HFFc6 (cell line): ENCODE measurements around the gene COTL1. TPM values are rescaled to one million over a fixed set of nuclear protein-coding genes. Genes with fewer than 3 reads are reported as not detected.
"Not testable (repeated sequence)": the region's sequence is repeated elsewhere in the genome, so short reads cannot be mapped to it uniquely, and the experiment has no call there.

Source experiments
- DNase-seq: peaks from one replicate; pipeline ENCODE4 v3.0.0-alpha.2; 2018
- H3K27ac Mint-ChIP-seq: 2 replicates; pipeline ENCODE4 v1.8.0; 2020; ENCODE audit warnings: mild to moderate bottlenecking, mixed read lengths
- H3K27me3 Mint-ChIP-seq: 2 replicates; pipeline ENCODE4 v1.8.0; 2021; ENCODE audit warnings: mild to moderate bottlenecking, moderate library complexity, mixed read lengths; ENCODE audit not compliant: insufficient read depth
- H3K36me3 Mint-ChIP-seq: 2 replicates; pipeline ENCODE4 v1.8.0; 2021; ENCODE audit warnings: low read depth, mixed read lengths
- H3K4me1 Mint-ChIP-seq: 2 replicates; pipeline ENCODE4 v1.8.0; 2020; ENCODE audit warnings: low read depth, mixed read lengths
- H3K4me3 Mint-ChIP-seq: 2 replicates; pipeline ENCODE4 v1.8.0; 2020; ENCODE audit warnings: mild to moderate bottlenecking, moderate library complexity, mixed read lengths
- H3K9me3 Mint-ChIP-seq: 2 replicates; pipeline ENCODE4 v1.8.0; 2020; ENCODE audit warnings: mild to moderate bottlenecking, mixed read lengths
- total RNA-seq, 6 experiments: library from RNA; stranded (reverse); fragmentation: NEBNext Ultra II Directional; extraction: Animal tissue kit (Norgen Biotek cat#: 25700); gene quantifications; 2 replicates in 1 of 6; 3 replicates in 5 of 6; pipeline ENCODE4 v1.2.3, GENCODE V29; 2021
- TF ChIP-seq, protein P1 (sequence below): fragments of 200-600 bp; sonication (generic); IDR thresholded peaks from 2 replicates; pipeline ENCODE4 v1.5.0; 2021; ENCODE audit warnings: antibody characterized with exemption, mild to moderate bottlenecking

Gene COTL1
- total RNA-seq, 6 experiments from 2014 or later, result 580 to 681 (median 632) TPM

DNA sequence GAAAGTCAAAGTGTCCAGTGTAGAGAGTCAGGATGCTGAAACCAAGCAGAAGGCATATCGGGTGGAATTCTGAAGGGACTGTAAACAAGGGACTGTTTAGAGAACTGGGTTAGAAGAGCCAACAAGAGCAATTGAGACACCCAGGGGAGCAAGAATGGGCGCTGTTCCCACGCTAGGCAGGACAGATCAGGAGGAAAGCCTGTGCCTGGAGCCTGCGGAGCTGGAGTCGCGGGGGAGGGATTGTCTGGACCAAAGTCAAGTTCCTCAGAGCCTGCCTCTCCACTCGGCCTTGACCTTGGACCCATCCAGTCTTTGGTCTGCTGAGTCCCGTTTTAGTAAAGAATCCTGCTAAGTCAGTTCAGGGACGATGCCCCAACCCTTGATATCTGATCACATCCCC lies 15.7 kb upstream of the COTL1 start:
- Mint-ChIP-seq H3K27me3 (peaks cover 5% of the 10 kb centered on the region), H3K4me3 (no peak overlapping the region), H3K4me1 (no peaks in the 10 kb centered on the region), H3K36me3 (no peaks in the 10 kb centered on the region), H3K9me3 (no peaks in the 10 kb centered on the region), H3K27ac (no peak overlapping the region)
- DNase-seq, result no peak
- TF ChIP-seq, protein P1, sequence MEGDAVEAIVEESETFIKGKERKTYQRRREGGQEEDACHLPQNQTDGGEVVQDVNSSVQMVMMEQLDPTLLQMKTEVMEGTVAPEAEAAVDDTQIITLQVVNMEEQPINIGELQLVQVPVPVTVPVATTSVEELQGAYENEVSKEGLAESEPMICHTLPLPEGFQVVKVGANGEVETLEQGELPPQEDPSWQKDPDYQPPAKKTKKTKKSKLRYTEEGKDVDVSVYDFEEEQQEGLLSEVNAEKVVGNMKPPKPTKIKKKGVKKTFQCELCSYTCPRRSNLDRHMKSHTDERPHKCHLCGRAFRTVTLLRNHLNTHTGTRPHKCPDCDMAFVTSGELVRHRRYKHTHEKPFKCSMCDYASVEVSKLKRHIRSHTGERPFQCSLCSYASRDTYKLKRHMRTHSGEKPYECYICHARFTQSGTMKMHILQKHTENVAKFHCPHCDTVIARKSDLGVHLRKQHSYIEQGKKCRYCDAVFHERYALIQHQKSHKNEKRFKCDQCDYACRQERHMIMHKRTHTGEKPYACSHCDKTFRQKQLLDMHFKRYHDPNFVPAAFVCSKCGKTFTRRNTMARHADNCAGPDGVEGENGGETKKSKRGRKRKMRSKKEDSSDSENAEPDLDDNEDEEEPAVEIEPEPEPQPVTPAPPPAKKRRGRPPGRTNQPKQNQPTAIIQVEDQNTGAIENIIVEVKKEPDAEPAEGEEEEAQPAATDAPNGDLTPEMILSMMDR, result no peak

DNA sequence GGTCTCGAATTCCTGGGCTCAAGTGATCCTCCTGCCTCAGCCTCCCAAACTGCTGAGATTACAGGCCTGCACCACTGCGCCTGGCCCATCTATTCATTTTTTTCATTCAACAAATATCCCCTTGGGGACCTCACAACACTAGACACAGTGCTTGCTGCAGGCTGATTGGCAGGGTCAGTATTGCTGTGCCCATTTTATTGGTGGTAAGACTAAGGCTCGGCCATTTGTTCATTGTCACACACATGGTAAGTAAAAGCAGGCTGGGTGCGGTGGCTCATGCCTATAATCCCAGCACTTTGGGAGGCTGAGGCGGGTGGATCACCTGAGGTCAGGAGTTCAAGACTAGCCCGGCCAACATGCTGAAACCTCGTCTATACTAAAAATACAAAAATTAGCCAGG lies 15.0 kb upstream of the COTL1 start:
- not testable (repeated sequence) for H3K9me3 Mint-ChIP-seq, DNase-seq, H3K27ac Mint-ChIP-seq, H3K36me3 Mint-ChIP-seq, H3K27me3 Mint-ChIP-seq, H3K4me1 Mint-ChIP-seq, H3K4me3 Mint-ChIP-seq

DNA sequence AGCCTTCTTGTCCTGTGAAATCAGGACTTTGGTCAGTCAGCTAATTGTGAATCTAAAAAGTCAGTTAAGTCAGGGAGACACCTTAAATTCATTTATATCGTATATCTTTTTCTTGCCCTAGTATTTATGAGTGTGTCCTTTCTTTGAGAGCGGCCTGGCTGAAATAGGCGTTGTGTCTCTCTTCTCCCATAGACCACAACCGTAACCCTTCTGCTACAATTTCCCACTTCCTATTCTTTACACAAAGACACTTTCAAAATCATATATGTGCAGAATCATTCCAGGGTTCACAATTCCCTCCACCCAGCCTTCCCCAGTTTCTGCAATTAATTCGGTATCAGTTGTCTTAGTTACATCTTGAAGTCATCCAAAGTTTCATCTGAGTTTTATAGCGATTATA lies 14.0 kb upstream of the COTL1 start:
- H3K36me3 Mint-ChIP-seq, result no peaks in the 10 kb centered on the region
- DNase-seq, result no peak
- H3K9me3 Mint-ChIP-seq, result no peaks in the 10 kb centered on the region
- H3K4me1 Mint-ChIP-seq, result no peaks in the 10 kb centered on the region
- H3K27ac Mint-ChIP-seq, result no peak overlapping the region
- H3K27me3 Mint-ChIP-seq, result peaks cover 4% of the 10 kb centered on the region
- TF ChIP-seq, protein P1, result no peak
- no peak overlapping the region for H3K4me3 Mint-ChIP-seq

DNA sequence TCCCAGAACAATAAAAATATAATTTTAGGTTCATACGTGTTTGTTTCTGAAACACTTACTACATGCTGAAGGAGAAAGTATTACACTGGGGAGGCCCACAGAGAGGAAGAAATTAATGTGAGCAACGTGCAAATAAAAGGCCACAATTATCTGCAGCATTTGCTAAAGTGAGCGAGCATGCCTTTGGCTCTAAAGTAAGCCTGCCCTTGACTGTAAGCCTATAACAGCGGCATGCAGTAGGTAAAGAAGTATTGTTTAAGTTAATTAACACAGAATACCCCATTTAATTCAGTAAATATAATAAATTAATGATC lies 13.2 kb upstream of the COTL1 start:
- H3K27me3 Mint-ChIP-seq, result peaks cover 4% of the 10 kb centered on the region
- DNase-seq, result no peak
- no peaks in the 10 kb centered on the region for H3K4me1 Mint-ChIP-seq
- no peaks in the 10 kb centered on the region for H3K9me3 Mint-ChIP-seq
- H3K27ac Mint-ChIP-seq, result no peak overlapping the region
- no peaks in the 10 kb centered on the region for H3K36me3 Mint-ChIP-seq
- H3K4me3 Mint-ChIP-seq, result no peak overlapping the region
- TF ChIP-seq, protein P1, result no peak

DNA sequence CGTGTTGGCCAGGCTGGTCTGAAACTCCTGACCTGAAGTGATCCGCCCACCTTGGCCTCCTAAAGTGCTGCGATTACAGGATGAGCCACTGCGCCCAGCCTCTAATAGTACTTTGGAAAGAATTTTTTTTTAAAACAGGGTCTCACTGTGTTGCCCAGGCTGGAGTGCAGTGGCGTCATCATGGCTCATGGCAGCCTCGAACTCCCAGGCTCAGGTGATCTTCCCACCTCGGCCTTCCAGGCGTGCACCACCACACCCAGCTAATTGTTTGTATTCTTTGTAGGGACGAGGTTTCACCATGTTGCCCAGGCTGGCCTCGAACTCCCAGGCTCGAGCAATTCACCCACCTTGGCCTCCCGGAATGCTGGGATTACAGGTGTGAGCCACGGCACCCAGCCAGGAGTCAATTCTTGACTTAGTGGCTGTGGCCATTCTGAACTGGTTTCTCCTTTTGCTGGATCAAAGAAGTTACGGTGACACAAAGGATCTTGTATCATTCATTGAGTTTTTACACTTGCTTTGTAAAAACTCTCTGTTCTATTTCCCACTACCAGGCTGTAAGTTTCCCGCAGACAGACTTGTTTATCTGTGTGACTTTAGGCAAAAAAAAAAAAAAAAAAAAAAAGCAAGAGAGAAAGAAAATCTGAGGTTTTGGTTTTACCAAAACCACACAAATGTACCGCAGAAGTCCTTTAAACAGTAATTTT lies 12.7 kb upstream of the COTL1 start:
- Mint-ChIP-seq H3K27ac (no peak overlapping the region), H3K27me3 (peaks cover 4% of the 10 kb centered on the region), H3K9me3 (no peaks in the 10 kb centered on the region), H3K36me3 (no peaks in the 10 kb centered on the region), H3K4me3 (no peak overlapping the region), H3K4me1 (no peaks in the 10 kb centered on the region)
- TF ChIP-seq, protein P1, result no peak
- DNase-seq, result no peak

DNA sequence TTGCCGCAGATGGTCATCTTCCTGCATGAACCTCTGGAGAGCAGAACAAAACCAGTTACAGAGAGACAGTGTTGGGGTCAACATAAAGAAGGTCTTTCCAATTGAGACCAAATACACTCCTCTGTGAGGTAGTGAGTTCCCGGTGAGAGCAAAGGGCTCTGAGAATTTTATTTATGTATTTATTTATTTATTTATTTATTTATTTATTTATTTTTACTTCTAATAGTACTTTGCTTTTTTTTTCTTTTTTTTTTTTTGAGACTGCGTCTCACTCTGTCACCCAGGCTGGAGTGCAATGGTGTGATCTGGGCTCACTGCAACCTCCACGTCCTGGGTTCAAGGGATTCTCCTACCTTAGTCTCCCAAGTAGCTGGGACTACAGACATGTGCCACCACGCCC lies 12.1 kb upstream of the COTL1 start:
- Mint-ChIP-seq H3K36me3 (no peaks in the 10 kb centered on the region), H3K9me3 (no peaks in the 10 kb centered on the region), H3K4me3 (no peak overlapping the region), H3K27me3 (peaks cover 2% of the 10 kb centered on the region), H3K27ac (peak overlapping the region; percentile 15; the same call in 1 of the 2 replicates), H3K4me1 (no peaks in the 10 kb centered on the region)
- no peak for DNase-seq
- TF ChIP-seq, protein P1, result no peak
